Mucosa of descending colon (tissue), 3 donors: Measurements from ENCODE around the gene HECA. TPM values are rescaled to one million over a fixed set of nuclear protein-coding genes. Genes with fewer than 3 reads are reported as not detected.

Source experiments
- ATAC-seq: fragments of 200-7000 bp; cut with Tn5 transposase; one replicate; pipeline ENCODE4 v1.9.1; 2020; ENCODE audit warnings: mild to moderate bottlenecking, moderate library complexity
- DNase-seq, 3 donors: peaks; one replicate each; pipeline ENCODE4 v3.0.0-alpha.2; 2020
- H3K36me3 ChIP-seq: fragments of 200-600 bp; one replicate; pipeline ENCODE4 v1.8.0; 2021; ENCODE audit warnings: low read depth, mild to moderate bottlenecking
- H3K4me1 ChIP-seq: fragments of 200-600 bp; one replicate; pipeline ENCODE4 v1.8.0; 2021; ENCODE audit warnings: low read depth, mild to moderate bottlenecking
- H3K4me3 ChIP-seq: fragments of 200-600 bp; one replicate; pipeline ENCODE4 v1.8.0; 2021; ENCODE audit warnings: mild to moderate bottlenecking
- H3K9me3 ChIP-seq: fragments of 200-600 bp; one replicate; pipeline ENCODE4 v1.8.0; 2021; ENCODE audit warnings: mild to moderate bottlenecking
- intact Hi-C, 2 donors: fragments of 100-400 bp; cut with DNase I in 1 of 2; cut with micrococcal nuclease in 1 of 2; formaldehyde crosslinking; loops; one replicate each; pipeline versions ENCODE4 v1.11.0 to v1.11.1; 2022; cut with DNase I, micrococcal nuclease
- total RNA-seq, 3 donors: library from RNA; stranded (reverse); fragmentation: NEBNext Ultra II Directional in 2 of 3; extraction: Animal tissue kit (Norgen Biotek cat#: 25700) in 2 of 3; gene quantifications; one replicate each; pipeline versions ENCODE4 v1.2.1 to v1.2.4, GENCODE V29; 2021 to 2023
- TF ChIP-seq, protein P1 (sequence below): fragments of 200-600 bp; IDR thresholded peaks from one replicate; pipeline ENCODE4 v1.8.0; 2022; ENCODE audit warnings: antibody characterized with exemption, mild to moderate bottlenecking
- donor health status: DM: no; HTN: no; CAD: no; lungs with moderate emphysema.
- donor health status: DM: no; HTN: no; CAD: no.
- donor health status: DM: no; HTN: yes; CAD: no.

HECA gene
- total RNA-seq, 3 donors from 2014 or later: 30.8 to 43.2 (median 40.4) TPM

- ATAC-seq: no peak
- Histone ChIP-seq H3K9me3 (no peaks in the 10 kb centered on the region), H3K36me3 (no peaks in the 10 kb centered on the region), H3K4me3 (no peak overlapping the region), H3K4me1 (peaks cover 33% of the 10 kb centered on the region)
- intact Hi-C loops: no loop called here
- TF ChIP-seq, protein P1, sequence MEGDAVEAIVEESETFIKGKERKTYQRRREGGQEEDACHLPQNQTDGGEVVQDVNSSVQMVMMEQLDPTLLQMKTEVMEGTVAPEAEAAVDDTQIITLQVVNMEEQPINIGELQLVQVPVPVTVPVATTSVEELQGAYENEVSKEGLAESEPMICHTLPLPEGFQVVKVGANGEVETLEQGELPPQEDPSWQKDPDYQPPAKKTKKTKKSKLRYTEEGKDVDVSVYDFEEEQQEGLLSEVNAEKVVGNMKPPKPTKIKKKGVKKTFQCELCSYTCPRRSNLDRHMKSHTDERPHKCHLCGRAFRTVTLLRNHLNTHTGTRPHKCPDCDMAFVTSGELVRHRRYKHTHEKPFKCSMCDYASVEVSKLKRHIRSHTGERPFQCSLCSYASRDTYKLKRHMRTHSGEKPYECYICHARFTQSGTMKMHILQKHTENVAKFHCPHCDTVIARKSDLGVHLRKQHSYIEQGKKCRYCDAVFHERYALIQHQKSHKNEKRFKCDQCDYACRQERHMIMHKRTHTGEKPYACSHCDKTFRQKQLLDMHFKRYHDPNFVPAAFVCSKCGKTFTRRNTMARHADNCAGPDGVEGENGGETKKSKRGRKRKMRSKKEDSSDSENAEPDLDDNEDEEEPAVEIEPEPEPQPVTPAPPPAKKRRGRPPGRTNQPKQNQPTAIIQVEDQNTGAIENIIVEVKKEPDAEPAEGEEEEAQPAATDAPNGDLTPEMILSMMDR: no peak
- DNase-seq: no peak
Observed at GRCh38 chr6:139151425-139152087, 16.7 kb downstream of the HECA start.

DNA sequence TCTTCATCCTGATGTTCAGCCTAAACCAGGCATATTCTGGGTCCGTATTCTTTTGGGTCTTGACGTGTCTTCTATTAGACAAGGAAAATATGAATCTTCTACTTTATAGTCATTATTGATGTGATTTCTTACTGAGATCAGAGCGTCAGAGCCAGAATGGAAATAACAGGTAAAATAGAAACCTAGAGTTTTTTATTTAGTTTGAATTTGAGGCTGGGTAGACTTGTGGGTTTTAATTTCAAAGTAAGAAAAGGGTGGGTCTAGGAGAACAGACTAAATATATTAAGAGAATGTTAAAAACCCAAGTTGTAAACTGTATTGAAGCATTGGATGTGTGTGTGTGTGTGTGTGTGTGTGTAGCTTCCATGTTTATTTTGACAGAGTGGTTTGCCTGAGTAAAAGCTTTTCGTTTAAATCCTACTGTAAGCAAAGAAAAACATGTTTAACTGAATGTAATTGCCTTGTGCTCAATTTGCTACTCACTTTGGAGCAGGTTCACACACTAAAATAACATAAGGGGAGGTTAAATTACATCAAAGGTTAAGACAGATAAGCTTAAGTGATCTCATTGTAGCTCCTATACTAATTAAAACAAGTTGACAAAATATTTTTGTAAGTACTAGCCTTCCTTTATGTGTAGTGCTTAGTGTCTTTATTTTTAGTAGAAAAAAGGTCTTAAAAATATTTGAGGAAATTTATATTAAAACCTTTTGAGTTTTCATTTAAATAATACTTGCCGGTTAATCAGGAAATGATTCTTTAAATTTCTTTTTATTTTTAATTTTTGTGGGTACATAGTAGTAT, 17.4 kb downstream of the HECA start:
- no peaks in the 10 kb centered on the region for H3K9me3 ChIP-seq
- intact Hi-C loops: no loop called here
- H3K4me3 ChIP-seq: no peak overlapping the region
- H3K36me3 ChIP-seq: no peaks in the 10 kb centered on the region
- no peak for ATAC-seq
- TF ChIP-seq, protein P1: no peak
- H3K4me1 ChIP-seq: peaks cover 36% of the 10 kb centered on the region
- DNase-seq: no peak

GRCh38 chr6:139152892-139153271, 18.0 kb downstream of the HECA start:
- TF ChIP-seq, protein P1: no peak
- H3K4me1 ChIP-seq: peaks cover 42% of the 10 kb centered on the region
- no peak for ATAC-seq
- intact Hi-C loops: no loop called here
- H3K36me3 ChIP-seq: no peaks in the 10 kb centered on the region
- H3K4me3 ChIP-seq: no peak overlapping the region
- no peak for DNase-seq
- H3K9me3 ChIP-seq: no peaks in the 10 kb centered on the region

DNA sequence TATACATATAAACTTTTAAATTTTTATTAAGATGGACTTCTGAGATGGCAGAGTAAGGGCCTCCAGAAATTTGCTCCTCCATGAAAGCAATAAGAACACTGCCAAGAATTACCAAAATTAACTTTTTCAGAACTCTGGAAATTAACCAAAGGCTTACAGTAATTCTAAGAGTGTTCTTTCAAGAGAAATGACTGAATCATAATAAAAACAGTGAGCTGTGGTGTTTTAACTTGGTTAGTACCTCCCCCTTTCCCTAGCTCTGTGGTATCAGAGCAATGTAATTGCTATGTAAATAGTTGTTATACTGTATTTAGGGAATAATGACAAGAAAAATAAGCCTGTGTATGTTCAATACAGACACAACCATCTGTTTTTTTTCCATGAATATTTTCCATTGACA, 19.0 kb downstream of the HECA start:
- ATAC-seq (no peak), DNase-seq (no peak)
- intact Hi-C loops: no loop called here
- TF ChIP-seq, protein P1: no peak
- H3K4me1 ChIP-seq: peaks cover 37% of the 10 kb centered on the region
- no peak overlapping the region for H3K4me3 ChIP-seq
- H3K36me3 ChIP-seq: no peaks in the 10 kb centered on the region
- no peaks in the 10 kb centered on the region for H3K9me3 ChIP-seq

- intact Hi-C loops: no loop called here
- DNase-seq: no peak
- H3K4me3 ChIP-seq: no peak overlapping the region
Observed at GRCh38 chr6:139154881-139155547, 20.1 kb downstream of the HECA start.

More at GRCh38 chr6:139154881-139155547, 20.1 kb downstream of the HECA start:
- TF ChIP-seq, protein P1: no peak
- Histone ChIP-seq H3K36me3 (no peaks in the 10 kb centered on the region), H3K4me1 (peaks cover 25% of the 10 kb centered on the region), H3K9me3 (no peaks in the 10 kb centered on the region)
- ATAC-seq: no peak
